Heart right ventricle (tissue), 16 donors: ENCODE measurements around the gene BRMS1L. TPM values are rescaled to one million over a fixed set of nuclear protein-coding genes. Genes with fewer than 3 reads are reported as not detected.

Experiments
- ATAC-seq, 8 donors: fragments of 200-7000 bp; cut with Tn5 transposase; one replicate each; pipeline ENCODE4 v1.9.1; 2020; ENCODE audit warnings: mild to moderate bottlenecking in 8 of 8, moderate library complexity in 8 of 8, moderate number of reproducible peaks in 1 of 8
- DNase-seq, 2 donors: peaks; one replicate each; pipeline ENCODE4 v3.0.0-alpha.2; 2020
- H3K27ac ChIP-seq, 10 donors: fragments of 200-600 bp; sonication (generic) in 2 of 10; one replicate each; pipeline versions ENCODE4 v1.5.0 to v1.8.0; 2020 to 2022; ENCODE audit warnings: mild to moderate bottlenecking in 3 of 10
- H3K27me3 ChIP-seq, 7 donors: fragments of 200-600 bp; one replicate each; pipeline ENCODE4 v1.8.0; 2021 to 2022; ENCODE audit warnings: mild to moderate bottlenecking in 2 of 7
- H3K36me3 ChIP-seq, 9 donors: fragments of 200-600 bp; sonication (generic) in 1 of 9; one replicate each; pipeline versions ENCODE4 v1.5.0 to v1.8.0; 2020 to 2022; ENCODE audit warnings: mild to moderate bottlenecking in 2 of 9
- H3K4me1 ChIP-seq, 9 donors: fragments of 200-600 bp; sonication (generic) in 1 of 9; one replicate each; pipeline versions ENCODE4 v1.5.0 to v1.8.0; 2020 to 2022; ENCODE audit warnings: mild to moderate bottlenecking in 4 of 9
- H3K4me3 ChIP-seq, 10 donors: fragments of 200-600 bp; sonication (generic) in 2 of 10; one replicate each; pipeline versions ENCODE4 v1.5.0 to v1.8.0; 2020 to 2022; ENCODE audit warnings: mild to moderate bottlenecking in 7 of 10, moderate library complexity in 2 of 10
- H3K9me3 ChIP-seq, 11 donors: fragments of 200-600 bp in 10 of 11; sonication (generic) in 2 of 11; one replicate each; pipeline versions ENCODE4 v1.5.0 to v1.8.0; 2013 to 2022; ENCODE audit warnings: mild to moderate bottlenecking in 2 of 11, control low read depth in 1 of 11, moderate library complexity in 1 of 11
- CTCF ChIP-seq, 9 donors: fragments of 200-600 bp; sonication (generic) in 2 of 9; IDR thresholded peaks; one replicate each; pipeline versions ENCODE4 v1.5.0 to v1.8.0; 2021 to 2022; ENCODE audit warnings: antibody characterized with exemption in 9 of 9, mild to moderate bottlenecking in 5 of 9, moderate library complexity in 1 of 9
- WGBS, 2 donors: extraction: QIAGEN DNeasy Blood & Tissue Kit; methylation state at CpG; one replicate each; pipeline ENCODE4 v1.1.7; 2013; ENCODE audit warnings: inconsistent platforms in 1 of 2; 5-methylcytosine and 5-hydroxymethylcytosine counted together
- intact Hi-C, 10 donors: fragments of 100-400 bp; cut with DNase I; formaldehyde crosslinking; loops; one replicate each; pipeline versions ENCODE4 v1.11.1 to v1.14.2; 2022
- polyA plus RNA-seq, 2 donors: library from polyadenylated mRNA; stranded (reverse); fragments of 200-250 nt; gene quantifications; one replicate each; pipeline ENCODE4 v1.2.3, GENCODE V29; 2013
- total RNA-seq, 10 donors: library from RNA; stranded (reverse); fragmentation: NEBNext Ultra II Directional in 3 of 10; extraction: Animal tissue kit (Norgen Biotek cat#: 25700) in 3 of 10; gene quantifications; one replicate each; pipeline versions ENCODE4 v1.2.1 to v1.2.4, GENCODE V29; 2021 to 2023
- donor health status: Arrhythmogenic right ventricular cardiomyopathy.
- donor health status: ischemic (EF 13 %, LVEDD 7.1; RV severe dilation, severe dysfunction).
- donor health status: healthy with polysubstance abuse.
- donor health status: DM: no; HTN: yes; CAD: no.
- donor health status: DM: no; HTN: no; CAD: no.
- donor health status: ischemic (EF 25% LVEDD 6.9; RV normal size, moderate dysfunction).
- donor health status: ischemic (EF 25% LVEDD 5.7; RV mildly dilated, moderate dysfunction).
- donor health status: healthy.
- donor health status: DM: yes; HTN: yes; CAD: no.
- donor health status: Ischemic cardiomyopathy.
- donor health status: ischemic (EF 35%, LVEDD 5.7; RV mildly dilated, moderate dysfunction).
- donor health status: nonischemic (EF 11% LVEDD 7.7; RV severe dilation, severe dysfunction).
- donor health status: DM: yes; HTN: yes; CAD: no.
- donor health status: PGD.
- donor health status: ischemic (EF 29% LVEDD 5.4; RV normal size, mild dysfunction).
- donor health status: nonischemic (EF 23%, LVEDD 6.1; RV moderate dilation, normal function).

Gene BRMS1L
- total and polyA plus RNA-seq, 12 donors = 2.9 to 14.0 (median 11.3) TPM

- DNase-seq (no peak), ATAC-seq (no peak)
- no peak for TF ChIP-seq CTCF (IDR thresholded peaks at IDR 0.05)
- WGBS, 2 donors = 99% methylated on average over 8 of the region's 8 CpGs
- Histone ChIP-seq H3K36me3 (peaks cover 0 to 81% (median 15%) of the 10 kb centered on the region in 9 donors), H3K4me1 (no peaks in the 10 kb centered on the region), H3K9me3 (peaks cover 0 to 35% (median 6%) of the 10 kb centered on the region in 11 donors), H3K27ac (no peak overlapping the region), H3K4me3 (no peak overlapping the region), H3K27me3 (no peaks in the 10 kb centered on the region)
- intact Hi-C loops = no loop called here
Observed at GRCh38 chr14:35844494-35844893, 18.4 kb downstream of the BRMS1L start.

GRCh38 chr14:35847636-35848035, 21.5 kb downstream of the BRMS1L start:
- 77 to 85% methylated on average over 2 of the region's 2 CpGs for WGBS, 2 donors

GRCh38 chr14:35849122-35849521, 23.0 kb downstream of the BRMS1L start:
- ATAC-seq = no peak
- peaks cover 0 to 65% (median 9%) of the 10 kb centered on the region in 9 donors for H3K36me3 ChIP-seq
- intact Hi-C loops = no loop called here
- H3K4me3 ChIP-seq = no peak overlapping the region
- 80 to 88% methylated on average over 1 of the region's 1 CpG for WGBS, 2 donors
- TF ChIP-seq CTCF (IDR thresholded peaks at IDR 0.05) = no peak
- no peak for DNase-seq
- no peak overlapping the region for H3K27ac ChIP-seq
- peaks cover 0 to 10% (median 4%) of the 10 kb centered on the region in 11 donors for H3K9me3 ChIP-seq
- H3K4me1 ChIP-seq = no peaks in the 10 kb centered on the region
- H3K27me3 ChIP-seq = no peaks in the 10 kb centered on the region

More at GRCh38 chr14:35847636-35848035, 21.5 kb downstream of the BRMS1L start:
- peaks cover 0 to 80% (median 17%) of the 10 kb centered on the region in 9 donors for H3K36me3 ChIP-seq
- no peaks in the 10 kb centered on the region for H3K4me1 ChIP-seq
- H3K27me3 ChIP-seq = no peaks in the 10 kb centered on the region
- H3K4me3 ChIP-seq = no peak overlapping the region
- peaks cover 0 to 14% (median 4%) of the 10 kb centered on the region in 11 donors for H3K9me3 ChIP-seq
- ATAC-seq = no peak
- intact Hi-C loops = no loop called here
- no peak for DNase-seq
- no peak overlapping the region for H3K27ac ChIP-seq
- no peak for TF ChIP-seq CTCF (IDR thresholded peaks at IDR 0.05)

- ATAC-seq = no peak
- H3K27me3 ChIP-seq = no peaks in the 10 kb centered on the region
- TF ChIP-seq CTCF (IDR thresholded peaks at IDR 0.05) = no peak
- no peaks in the 10 kb centered on the region for H3K4me1 ChIP-seq
- H3K36me3 ChIP-seq = peaks cover 0 to 38% (median 9%) of the 10 kb centered on the region in 9 donors
- peaks cover 0 to 10% (median 4%) of the 10 kb centered on the region in 11 donors for H3K9me3 ChIP-seq
- H3K27ac ChIP-seq = no peak overlapping the region
- 98 to 99% methylated on average over 3 of the region's 3 CpGs for WGBS, 2 donors
- H3K4me3 ChIP-seq = no peak overlapping the region
- DNase-seq = no peak
- intact Hi-C loops = no loop called here
Observed at GRCh38 chr14:35851823-35852222, 25.7 kb downstream of the BRMS1L start.
